DND-41 (cell line): ENCODE results near the gene INSC.
A peak's percentile ranks its signal among the peaks of the same experiment; 100 is the strongest.

ENCODE experiments used
- CTCF ChIP-seq: IDR thresholded peaks from 2 replicates; pipeline ENCODE4 v1.5.1; 2012; ENCODE audit warnings: borderline replicate concordance, low read length, moderate library complexity, mild to moderate bottlenecking; ENCODE audit not compliant: poor library complexity, severe bottlenecking; ENCODE audit errors: extremely low read depth
- EZH2 ChIP-seq: IDR thresholded peaks from 3 replicates; pipeline ENCODE4 v1.6.1; 2012; ENCODE audit warnings: borderline replicate concordance, low read depth, mild to moderate bottlenecking, moderate library complexity, low read length, inconsistent platforms; ENCODE audit not compliant: severe bottlenecking

GRCh38 chr11:15074206-15075161 lies 40.2 kb upstream of the INSC start:
- TF ChIP-seq CTCF (peak; percentile 79), EZH2 (no peak)
